Ramos (cell line): ENCODE measurements around the gene PAPOLA.
"Not testable (repeated sequence)": the region's sequence is repeated elsewhere in the genome, so short reads cannot be mapped to it uniquely, and the experiment has no call there.

ENCODE experiments used
- in situ Hi-C: fragments of 300-500 bp; cut with MboI; formaldehyde crosslinking; loops from one replicate; pipeline ENCODE4 v1.14.3; 2022; ENCODE audit warnings: low sequenced_read_pairs; ENCODE audit not compliant: unreplicated experiment

Gene PAPOLA

GRCh38 chr14:96501740-96502620 is at the start of gene PAPOLA:
Gene PAPOLA (plus strand): TSS chr14:96502382. CDS start chr14:96502593, 211 bp downstream.
- in situ Hi-C loops = no loop called here

- in situ Hi-C loops = no loop called here
These were observed 49.5 kb upstream of the PAPOLA start for GRCh38 chr14:96452684-96453083.

DNA sequence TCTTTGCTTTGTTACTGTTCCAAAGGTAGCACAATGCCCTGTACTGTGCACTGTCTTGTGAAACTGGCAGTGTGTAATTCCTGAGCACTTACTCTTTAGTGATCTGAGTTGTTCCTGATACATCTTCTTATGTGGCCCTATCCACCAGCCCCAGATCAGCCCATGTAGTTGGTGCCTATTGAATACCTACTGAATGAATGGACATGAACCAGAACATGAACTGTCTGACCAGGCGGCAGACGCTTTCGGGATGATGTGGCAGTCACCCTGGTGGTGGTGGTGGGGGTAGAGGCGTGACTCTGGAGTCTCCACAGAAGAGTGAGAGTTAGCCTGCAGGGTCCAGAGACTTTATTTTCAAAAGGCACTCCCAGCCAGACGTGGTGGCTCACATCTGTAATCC is 46.6 kb upstream of the PAPOLA start:
- in situ Hi-C loops = no loop called here

DNA sequence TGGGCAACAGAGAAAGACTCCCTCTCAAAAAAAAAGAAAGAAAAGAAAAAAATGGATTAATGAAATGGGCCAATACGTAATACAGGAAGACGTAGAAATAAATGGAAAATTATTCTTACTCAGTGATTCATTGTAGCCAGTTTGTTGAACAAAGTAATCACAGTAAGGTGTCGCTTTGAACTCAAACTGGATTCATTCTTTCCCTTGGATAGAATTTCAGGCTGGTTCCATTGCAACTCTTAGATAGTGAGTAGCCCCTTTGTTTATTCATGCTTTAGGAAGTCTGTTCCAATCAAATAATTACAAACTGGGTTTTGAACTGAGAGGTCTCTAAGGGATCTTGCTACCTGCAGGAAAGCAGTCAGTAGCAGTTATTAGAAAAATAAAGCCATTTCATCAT is 42.3 kb upstream of the PAPOLA start:
- in situ Hi-C loops = no loop called here

- in situ Hi-C loops = no loop called here
These were observed 40.0 kb upstream of the PAPOLA start for GRCh38 chr14:96461950-96462798.

DNA sequence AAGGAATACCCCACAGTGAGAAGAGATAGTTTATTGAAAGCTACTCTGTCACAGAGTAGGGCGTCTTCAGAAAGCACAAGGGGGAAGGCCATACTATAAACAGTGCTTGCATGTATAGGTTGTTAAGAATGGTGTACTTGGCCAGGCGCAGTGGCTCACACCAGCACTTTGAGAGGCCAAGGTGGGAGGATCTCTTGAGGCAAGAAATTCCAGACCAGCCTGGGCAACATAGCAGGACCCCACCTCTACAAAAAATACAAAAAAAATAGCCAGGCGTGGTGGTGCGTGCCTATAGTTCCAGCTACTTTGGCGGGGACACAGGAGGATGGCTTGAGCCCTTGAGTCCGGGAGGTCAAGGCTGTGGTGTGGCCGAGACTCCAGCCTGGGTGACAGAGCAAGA is 38.0 kb upstream of the PAPOLA start:
- in situ Hi-C loops = no loop called here

- in situ Hi-C loops = no loop called here
These were observed 35.3 kb upstream of the PAPOLA start for GRCh38 chr14:96466918-96467317.

DNA sequence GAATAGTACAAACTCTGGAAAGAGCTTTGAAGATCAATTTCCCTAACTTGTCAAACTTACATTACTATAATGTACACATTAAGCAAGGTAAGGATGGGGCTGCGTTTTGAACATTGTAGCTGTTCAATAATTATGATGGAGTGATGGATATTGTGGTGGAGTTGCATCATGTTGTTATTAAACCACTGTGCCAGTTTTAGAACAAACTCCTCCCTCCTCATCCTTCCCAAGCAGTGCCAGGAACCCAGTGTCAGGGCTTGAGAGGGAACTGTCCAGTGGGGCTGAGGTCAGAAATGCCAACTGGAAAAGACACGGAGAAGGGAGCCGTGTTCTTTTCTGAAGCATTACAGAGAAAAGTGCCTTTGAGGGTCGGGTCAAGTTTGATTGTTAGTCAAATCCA is 31.9 kb upstream of the PAPOLA start:
- in situ Hi-C loops = no loop called here

DNA sequence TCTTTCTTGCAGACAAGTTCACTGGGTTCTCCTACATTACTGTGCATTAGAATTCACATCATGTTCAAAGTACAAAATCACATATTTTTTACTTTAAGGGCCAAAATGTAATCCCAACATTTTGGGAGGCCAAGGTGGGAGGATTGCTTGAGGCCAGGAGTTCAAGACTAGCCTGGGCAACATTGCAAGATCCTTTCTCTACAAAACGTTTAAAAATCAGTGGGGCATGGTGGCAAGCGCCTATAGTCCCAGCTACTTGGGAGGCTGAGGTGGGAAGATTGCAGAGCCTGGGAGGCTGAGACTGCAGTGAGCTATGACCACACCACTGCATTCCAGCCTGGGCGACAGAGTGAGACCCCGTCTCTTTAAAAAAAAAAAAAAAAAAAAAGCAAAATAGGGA is 31.2 kb upstream of the PAPOLA start:
- in situ Hi-C loops = not testable (repeated sequence)

GRCh38 chr14:96478119-96478518 is 24.1 kb upstream of the PAPOLA start:
- in situ Hi-C loops = no loop called here

DNA sequence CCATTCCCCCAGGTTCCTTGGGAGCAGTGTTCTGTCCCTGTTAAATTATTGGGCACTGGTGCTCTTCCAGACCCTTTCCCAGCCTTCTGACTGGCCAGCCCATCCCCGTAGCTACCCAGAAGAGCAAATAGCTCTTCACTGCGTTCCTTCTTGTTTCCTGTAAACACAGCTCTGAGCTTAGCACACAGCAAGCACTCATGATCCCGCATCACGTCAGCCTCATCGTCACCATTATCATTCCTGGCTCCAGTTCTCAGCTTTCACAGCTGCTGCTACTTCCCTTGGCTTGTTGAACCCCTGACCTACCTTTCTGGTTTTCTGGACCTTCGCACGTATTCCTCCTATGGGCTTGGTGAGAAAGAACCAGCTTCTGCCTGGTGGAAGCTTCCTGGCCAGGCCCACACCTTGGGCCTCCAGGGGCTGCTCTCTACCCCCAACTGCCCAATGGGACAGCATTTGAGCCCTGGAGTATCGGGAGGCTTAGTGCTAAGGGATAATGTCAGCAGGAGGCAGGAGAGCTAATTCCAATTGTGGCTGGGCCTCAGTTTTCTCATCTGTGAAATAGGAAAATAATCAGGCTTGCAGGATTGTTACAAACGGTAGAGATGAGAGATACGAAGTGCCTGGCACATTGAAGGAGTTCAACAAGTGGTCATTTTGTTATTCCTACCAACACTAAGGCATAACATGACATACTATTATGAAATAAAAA is 22.6 kb upstream of the PAPOLA start:
- in situ Hi-C loops = no loop called here

GRCh38 chr14:96481731-96482314 is 20.4 kb upstream of the PAPOLA start:
- in situ Hi-C loops = no loop called here

- in situ Hi-C loops = no loop called here
These were observed 19.2 kb upstream of the PAPOLA start for GRCh38 chr14:96482986-96483385.

- in situ Hi-C loops = no loop called here
These were observed 17.8 kb upstream of the PAPOLA start for GRCh38 chr14:96484399-96484798.

DNA sequence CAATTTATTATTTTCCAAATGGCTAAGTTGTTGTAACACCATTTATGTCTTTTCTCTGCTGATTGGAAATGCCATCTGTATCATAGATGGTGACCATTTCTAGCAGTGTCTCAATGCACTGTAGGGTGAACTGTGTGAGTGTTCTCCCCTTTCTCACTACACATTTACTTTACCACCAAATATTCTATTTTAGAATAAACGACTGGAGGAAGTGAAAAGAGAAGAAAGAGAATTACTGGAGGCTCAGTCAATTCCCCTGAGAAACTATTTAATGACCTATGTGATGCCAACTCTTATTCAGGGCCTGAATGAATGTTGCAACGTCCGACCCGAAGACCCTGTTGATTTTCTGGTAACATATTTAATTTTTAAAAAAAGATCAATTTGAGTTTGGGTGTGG is 15.5 kb upstream of the PAPOLA start:
- in situ Hi-C loops = no loop called here

DNA sequence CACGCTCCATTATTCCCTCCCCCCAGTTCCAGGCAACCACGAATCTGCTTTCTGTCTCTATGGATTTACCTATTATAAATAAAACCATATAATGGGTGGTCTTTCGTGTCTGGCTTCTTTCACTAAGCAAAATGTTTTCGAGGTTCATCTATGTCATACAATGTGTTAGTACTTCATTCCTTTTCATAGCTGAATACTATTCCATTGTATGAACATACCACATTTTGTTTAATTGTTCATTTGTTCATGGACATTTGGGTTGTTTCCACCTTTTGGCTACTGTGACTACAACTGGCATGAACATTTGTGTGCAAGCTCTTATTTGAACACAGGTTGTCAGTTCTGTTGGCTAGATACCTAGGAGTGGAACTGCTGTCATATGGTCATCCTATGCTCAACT is 12.9 kb upstream of the PAPOLA start:
- in situ Hi-C loops = no loop called here

DNA sequence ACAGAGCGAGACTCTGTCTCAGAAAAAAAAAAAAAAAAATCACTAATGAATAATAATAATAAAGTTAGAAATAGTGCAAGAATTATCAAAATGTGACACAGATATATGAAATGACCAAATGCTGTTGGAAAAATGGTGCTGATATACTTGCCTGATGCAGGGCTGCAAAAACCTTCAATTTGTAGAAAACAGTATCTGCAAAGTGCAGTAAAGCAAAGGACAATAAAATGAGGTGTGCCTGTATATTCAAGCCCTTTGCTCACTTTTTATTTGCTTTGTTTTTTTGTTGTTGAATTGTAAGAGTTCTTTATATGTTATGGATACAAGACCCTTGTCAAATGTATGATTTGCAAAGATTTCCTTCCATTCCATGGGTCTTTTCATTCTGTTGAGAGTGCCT is 9.0 kb upstream of the PAPOLA start:
- in situ Hi-C loops = no loop called here

GRCh38 chr14:96494331-96494730 is 7.9 kb upstream of the PAPOLA start:
- in situ Hi-C loops = no loop called here

DNA sequence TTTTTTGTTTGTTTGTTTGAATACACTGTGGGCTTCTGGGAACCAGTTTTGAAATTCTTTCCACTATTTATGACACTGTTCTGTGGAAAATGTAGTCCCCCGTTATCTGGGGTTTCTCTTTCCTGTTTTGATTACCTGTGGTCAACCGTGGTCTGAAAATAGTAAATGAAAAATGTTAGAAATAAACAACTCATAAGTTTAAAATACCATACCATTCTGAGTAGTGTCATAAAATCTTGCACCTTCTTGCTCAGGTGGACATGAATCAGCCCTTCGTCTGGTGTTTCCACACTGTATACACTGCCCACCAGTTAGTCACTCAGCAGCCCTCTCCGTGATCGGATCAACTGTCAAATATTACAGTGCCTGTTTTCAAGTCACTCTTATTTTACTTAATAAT is 5.1 kb upstream of the PAPOLA start:
- in situ Hi-C loops = no loop called here

DNA sequence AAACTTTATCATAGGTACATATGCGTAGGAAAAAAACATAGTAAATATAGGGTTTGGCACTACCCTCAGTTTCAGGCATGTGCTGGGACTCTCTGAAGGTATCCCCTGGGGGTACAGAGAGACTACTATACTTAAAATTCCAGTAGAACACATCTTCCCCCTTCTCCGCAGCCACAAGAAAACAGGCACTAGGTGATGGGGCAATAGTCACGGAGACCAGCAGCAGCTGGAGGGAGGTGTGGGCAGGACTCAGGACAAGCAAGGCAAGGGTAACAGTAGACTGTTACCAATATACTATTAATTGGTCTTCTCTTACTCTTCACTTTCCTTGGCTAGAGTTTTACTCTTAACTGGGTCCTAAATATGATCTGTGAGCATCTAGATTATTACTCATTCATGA is 4.6 kb upstream of the PAPOLA start:
- in situ Hi-C loops = no loop called here
